ENCODE measurements around the gene ACTG2.
A peak's percentile ranks its signal among the peaks of the same experiment; 100 is the strongest.

The ACTG2 gene

GRCh38 chr2:73965053-73965452, 72.2 kb downstream of the ACTG2 start:
- Histone ChIP-seq H3K9me3 (ENCODE audit: insufficient read depth, low read depth, low read length) (peaks cover 3% of the 10 kb centered on the region; the same call in 1 of the 2 replicates), H2AFZ (ENCODE audit: low read length) (no peak overlapping the region), H3F3A (ENCODE audit: low read depth) (peaks cover 12% of the 10 kb centered on the region), H4K20me1 (ENCODE audit: insufficient read depth, low read length, poor library complexity, severe bottlenecking) (no peaks in the 10 kb centered on the region), H3K4me1 (ENCODE audit: insufficient read depth, low read length, poor library complexity, severe bottlenecking) (peaks cover 53% of the 10 kb centered on the region), H3K4me2 (ENCODE audit: low read depth, low read length, poor library complexity, severe bottlenecking) (no peak overlapping the region), H3K9me2 (replicated peaks; ENCODE audit: low read depth, low read length) (no peaks in the 10 kb centered on the region), H3K9ac (ENCODE audit: low read depth, low read length, poor library complexity, severe bottlenecking) (no peak overlapping the region), H3K27me3 (ENCODE audit: insufficient read depth, low read length, poor library complexity, severe bottlenecking) (no peaks in the 10 kb centered on the region), H3K4me3 (ENCODE audit: low read length, poor library complexity, severe bottlenecking) (no peak overlapping the region), H3K36me3 (ENCODE audit: insufficient read depth, low read length) (no peaks in the 10 kb centered on the region), H3K79me2 (ENCODE audit: insufficient read depth, low read length) (no peaks in the 10 kb centered on the region; the same call in 1 of the 2 replicates)
- TF ChIP-seq EZH2phosphoT487 (IDR thresholded peaks at IDR 0.05; ENCODE audit: borderline replicate concordance) (no peak), CTCF (conservative IDR thresholded peaks at IDR 0.05; ENCODE audit: low read length) (no peak)

DNA sequence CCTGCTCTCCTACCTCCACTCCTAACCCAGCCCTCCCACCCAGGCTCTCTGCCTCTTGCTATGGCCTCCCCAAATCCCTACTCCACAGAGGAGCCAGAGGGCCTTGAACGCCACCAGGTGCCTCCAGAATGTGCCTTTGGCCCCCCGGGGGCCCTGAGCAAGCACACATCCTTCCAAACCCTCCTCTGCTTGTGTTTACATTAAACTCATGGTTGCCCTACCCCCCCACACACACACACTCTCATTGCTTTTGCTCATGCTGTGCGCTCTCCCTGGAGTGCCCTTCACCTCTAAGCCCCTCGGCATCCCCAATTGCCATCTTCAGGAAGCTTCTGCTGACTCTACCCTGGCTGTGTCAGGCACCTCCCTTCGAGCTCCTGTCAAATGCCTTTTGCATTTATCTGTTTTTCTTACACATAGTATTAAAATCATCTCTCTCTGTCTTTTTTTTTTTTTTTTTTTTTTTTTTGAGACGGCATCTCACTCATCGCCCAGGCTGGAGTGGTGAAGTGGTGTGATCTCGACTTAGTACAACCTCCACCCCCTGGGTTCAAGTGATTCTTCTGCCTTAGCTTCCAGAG, 75.6 kb downstream of the ACTG2 start:
- TF ChIP-seq EZH2phosphoT487 (IDR thresholded peaks at IDR 0.05; ENCODE audit: borderline replicate concordance) = no peak
- TF ChIP-seq CTCF (conservative IDR thresholded peaks at IDR 0.05; ENCODE audit: low read length) = no peak
- peaks cover 84% of the 10 kb centered on the region for H3K4me1 ChIP-seq (ENCODE audit: insufficient read depth, low read length, poor library complexity, severe bottlenecking)
- no peaks in the 10 kb centered on the region for H3K9me3 ChIP-seq (ENCODE audit: insufficient read depth, low read depth, low read length)
- no peak overlapping the region for H3K4me2 ChIP-seq (ENCODE audit: low read depth, low read length, poor library complexity, severe bottlenecking)
- H3K36me3 ChIP-seq (ENCODE audit: insufficient read depth, low read length) = no peaks in the 10 kb centered on the region
- peaks cover 31% of the 10 kb centered on the region for H3F3A ChIP-seq (ENCODE audit: low read depth)
- no peak overlapping the region for H2AFZ ChIP-seq (ENCODE audit: low read length)
- H3K27me3 ChIP-seq (ENCODE audit: insufficient read depth, low read length, poor library complexity, severe bottlenecking) = no peaks in the 10 kb centered on the region
- no peaks in the 10 kb centered on the region for H3K9me2 ChIP-seq (replicated peaks; ENCODE audit: low read depth, low read length)
- peaks cover 11% of the 10 kb centered on the region; the same call in 1 of the 2 replicates for H3K79me2 ChIP-seq (ENCODE audit: insufficient read depth, low read length)
- H4K20me1 ChIP-seq (ENCODE audit: insufficient read depth, low read length, poor library complexity, severe bottlenecking) = no peaks in the 10 kb centered on the region
- no peak overlapping the region for H3K9ac ChIP-seq (ENCODE audit: low read depth, low read length, poor library complexity, severe bottlenecking)
- no peak overlapping the region for H3K4me3 ChIP-seq (ENCODE audit: low read length, poor library complexity, severe bottlenecking)

DNA sequence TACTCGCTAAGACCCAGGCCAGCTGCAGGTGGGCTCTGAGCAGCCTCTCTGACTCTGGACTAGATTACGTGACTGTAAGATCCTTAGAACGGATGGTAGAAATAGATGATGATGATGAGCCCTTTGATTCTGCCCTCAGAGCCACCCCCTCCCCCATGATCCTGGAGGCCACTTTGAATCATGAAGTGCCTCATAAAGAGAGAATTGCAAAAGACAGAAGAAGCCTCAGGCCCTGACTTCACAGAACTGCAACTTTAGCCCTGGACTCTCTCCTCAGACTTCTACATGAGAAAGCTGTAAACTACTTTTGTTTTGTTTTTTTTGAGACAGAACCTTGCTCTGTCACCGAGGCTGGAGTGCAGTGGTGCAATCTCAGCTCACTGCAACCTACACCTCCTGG, 76.5 kb downstream of the ACTG2 start:
- Histone ChIP-seq H3K79me2 (ENCODE audit: insufficient read depth, low read length) (peaks cover 12% of the 10 kb centered on the region; the same call in 1 of the 2 replicates), H3F3A (ENCODE audit: low read depth) (peaks cover 28% of the 10 kb centered on the region), H4K20me1 (ENCODE audit: insufficient read depth, low read length, poor library complexity, severe bottlenecking) (no peaks in the 10 kb centered on the region), H3K9me3 (ENCODE audit: insufficient read depth, low read depth, low read length) (no peaks in the 10 kb centered on the region), H3K9ac (ENCODE audit: low read depth, low read length, poor library complexity, severe bottlenecking) (peak overlapping the region; percentile 70), H3K4me2 (ENCODE audit: low read depth, low read length, poor library complexity, severe bottlenecking) (peak overlapping the region; percentile 93), H3K4me3 (ENCODE audit: low read length, poor library complexity, severe bottlenecking) (peak overlapping the region; percentile 68), H3K36me3 (ENCODE audit: insufficient read depth, low read length) (no peaks in the 10 kb centered on the region), H3K27me3 (ENCODE audit: insufficient read depth, low read length, poor library complexity, severe bottlenecking) (no peaks in the 10 kb centered on the region), H3K4me1 (ENCODE audit: insufficient read depth, low read length, poor library complexity, severe bottlenecking) (peaks cover 80% of the 10 kb centered on the region), H2AFZ (ENCODE audit: low read length) (no peak overlapping the region), H3K9me2 (replicated peaks; ENCODE audit: low read depth, low read length) (no peaks in the 10 kb centered on the region)
- no peak for TF ChIP-seq EZH2phosphoT487 (IDR thresholded peaks at IDR 0.05; ENCODE audit: borderline replicate concordance)
- no peak for TF ChIP-seq CTCF (conservative IDR thresholded peaks at IDR 0.05; ENCODE audit: low read length)

All from Loucy (cell line).